Aorta (tissue), 5 donors: Measurements from ENCODE around the gene SAG. TPM values are rescaled to one million over a fixed set of nuclear protein-coding genes. Genes with fewer than 3 reads are reported as not detected.
"Not testable (repeated sequence)": the region's sequence is repeated elsewhere in the genome, so short reads cannot be mapped to it uniquely, and the experiment has no call there.

Experiments
- ATAC-seq: fragments of 200-7000 bp; cut with Tn5 transposase; one replicate; pipeline ENCODE4 v1.9.1; 2022; ENCODE audit warnings: moderate library complexity; ENCODE audit not compliant: low FRiP score
- DNase-seq, 2 donors: peaks; one replicate each; pipeline ENCODE4 v3.0.0-alpha.2; 2020
- H3K27ac ChIP-seq, 2 donors: one replicate each; pipeline ENCODE4 v1.5.1; 2013; ENCODE audit warnings: low read length in 2 of 2, mild to moderate bottlenecking in 2 of 2, moderate library complexity in 2 of 2, control low read depth in 1 of 2, inconsistent platforms in 1 of 2, low read depth in 1 of 2
- H3K27me3 ChIP-seq, 2 donors: one replicate each; pipeline ENCODE4 v1.6.1; 2013; ENCODE audit warnings: control low read depth in 1 of 2, low read length in 1 of 2, mild to moderate bottlenecking in 1 of 2, moderate library complexity in 1 of 2; ENCODE audit not compliant: insufficient read depth in 2 of 2, control insufficient read depth in 1 of 2
- H3K36me3 ChIP-seq, 2 donors: one replicate each; pipeline ENCODE4 v1.6.1; 2013; ENCODE audit warnings: control low read depth in 1 of 2, low read length in 1 of 2, mild to moderate bottlenecking in 1 of 2; ENCODE audit not compliant: insufficient read depth in 2 of 2, control insufficient read depth in 1 of 2
- H3K4me1 ChIP-seq, 2 donors: one replicate each; pipeline ENCODE4 v1.6.1; 2013; ENCODE audit warnings: low read length in 2 of 2, control low read depth in 1 of 2, mild to moderate bottlenecking in 1 of 2, moderate library complexity in 1 of 2; ENCODE audit not compliant: insufficient read depth in 2 of 2, control insufficient read depth in 1 of 2
- H3K4me3 ChIP-seq, 2 donors: one replicate each; pipeline ENCODE4 v1.5.1; 2013; ENCODE audit warnings: low read length in 2 of 2, control low read depth in 1 of 2, mild to moderate bottlenecking in 1 of 2
- H3K9me3 ChIP-seq: one replicate; pipeline ENCODE4 v1.6.1; 2013; ENCODE audit warnings: mild to moderate bottlenecking, low read length; ENCODE audit not compliant: control insufficient read depth
- WGBS, 2 donors: extraction: QIAGEN DNeasy Blood & Tissue Kit; methylation state at CpG; one replicate each; pipeline ENCODE4 v1.1.7; 2013; 5-methylcytosine and 5-hydroxymethylcytosine counted together
- intact Hi-C, 2 donors: fragments of 100-400 bp; cut with DNase I; formaldehyde crosslinking; loops; one replicate each; pipeline versions ENCODE4 v1.14.2 to v1.15.0; 2022
- polyA plus RNA-seq, 2 donors: library from polyadenylated mRNA; stranded (reverse); fragments of 200-250 nt; gene quantifications; one replicate each; pipeline ENCODE4 v1.2.3, GENCODE V29; 2013
- total RNA-seq, 2 donors: library from RNA; stranded (reverse); fragmentation: NEBNext Ultra II Directional; extraction: Animal tissue kit (Norgen Biotek cat#: 25700); gene quantifications; one replicate each; pipeline ENCODE4 v1.2.1, GENCODE V29; 2021
- donor health status: healthy with polysubstance abuse.
- donor health status: Bipolar disorder and iron deficiency.
- donor health status: DM: no; HTN: no; CAD: no.
- donor health status: DM: no; HTN: no; CAD: no.
- donor health status: DM: yes; HTN: yes; CAD: no.

The SAG gene
- total and polyA plus RNA-seq, 4 donors, result not detected

GRCh38 chr2:233368756-233369155 lies 61.1 kb downstream of the SAG start:
- Histone ChIP-seq H3K4me3 (no peak overlapping the region), H3K27ac (no peak overlapping the region), H3K27me3 (no peaks in the 10 kb centered on the region), H3K9me3 (no peaks in the 10 kb centered on the region), H3K36me3 (no peaks in the 10 kb centered on the region), H3K4me1 (peaks cover 0 to 7% of the 10 kb centered on the region in 2 donors)
- WGBS, 2 donors, result 15 to 17% methylated on average over 5 of the region's 5 CpGs
- DNase-seq, result no peak
- intact Hi-C loops, result no loop called here
- ATAC-seq, result no peak

- intact Hi-C loops, result no loop called here
- no peak overlapping the region for H3K27ac ChIP-seq
- WGBS, 2 donors, result 34% methylated on average over 8 of the region's 8 CpGs
These were observed 61.8 kb downstream of the SAG start for GRCh38 chr2:233369462-233369861.

GRCh38 chr2:233369897-233370685 lies 62.5 kb downstream of the SAG start:
- Histone ChIP-seq H3K27ac (no peak overlapping the region), H3K27me3 (no peaks in the 10 kb centered on the region), H3K9me3 (no peaks in the 10 kb centered on the region), H3K36me3 (no peaks in the 10 kb centered on the region), H3K4me3 (no peak overlapping the region), H3K4me1 (peaks cover 0 to 7% of the 10 kb centered on the region in 2 donors)
- no peak for DNase-seq
- intact Hi-C loops, result no loop called here
- no peak for ATAC-seq
- 85 to 88% methylated on average over 9 of the region's 9 CpGs for WGBS, 2 donors

More at GRCh38 chr2:233369462-233369861, 61.8 kb downstream of the SAG start:
- Histone ChIP-seq H3K9me3 (no peaks in the 10 kb centered on the region), H3K4me3 (no peak overlapping the region), H3K36me3 (no peaks in the 10 kb centered on the region), H3K27me3 (no peaks in the 10 kb centered on the region), H3K4me1 (peaks cover 0 to 7% of the 10 kb centered on the region in 2 donors)
- DNase-seq, result no peak
- ATAC-seq, result no peak

GRCh38 chr2:233371641-233372040 lies 64.0 kb downstream of the SAG start:
- Histone ChIP-seq H3K27ac (no peak overlapping the region), H3K4me3 (no peak overlapping the region), H3K9me3 (no peaks in the 10 kb centered on the region), H3K4me1 (peaks cover 0 to 7% of the 10 kb centered on the region in 2 donors), H3K36me3 (no peaks in the 10 kb centered on the region), H3K27me3 (no peaks in the 10 kb centered on the region)
- ATAC-seq (no peak), DNase-seq (no peak)
- WGBS, 2 donors, result 79 to 82% methylated on average over 2 of the region's 2 CpGs
- intact Hi-C loops, result no loop called here

- Histone ChIP-seq H3K4me1 (peaks cover 0 to 7% of the 10 kb centered on the region in 2 donors), H3K27me3 (no peaks in the 10 kb centered on the region), H3K9me3 (no peaks in the 10 kb centered on the region), H3K36me3 (no peaks in the 10 kb centered on the region), H3K27ac (peak overlapping the region in 1 of 2 donors; percentile 30), H3K4me3 (no peak overlapping the region)
- ATAC-seq (no peak), DNase-seq (no peak)
- 57 to 66% methylated on average over 8 of the region's 8 CpGs for WGBS, 2 donors
- intact Hi-C loops, result no loop called here
These were observed 65.2 kb downstream of the SAG start for GRCh38 chr2:233372855-233373254.

- ATAC-seq (no peak), DNase-seq (no peak)
- no peaks in the 10 kb centered on the region for H3K27me3 ChIP-seq
- WGBS, 2 donors, result 73 to 77% methylated on average over 5 of the region's 5 CpGs
- H3K36me3 ChIP-seq, result no peaks in the 10 kb centered on the region
- H3K4me1 ChIP-seq, result peaks cover 0 to 7% of the 10 kb centered on the region in 2 donors
- peak overlapping the region in 1 of 2 donors; percentile 30 for H3K27ac ChIP-seq
- no peaks in the 10 kb centered on the region for H3K9me3 ChIP-seq
- H3K4me3 ChIP-seq, result no peak overlapping the region
- intact Hi-C loops, result no loop called here
These were observed 65.7 kb downstream of the SAG start for GRCh38 chr2:233373316-233373715.

- H3K27me3 ChIP-seq, H3K4me3 ChIP-seq, H3K36me3 ChIP-seq, H3K4me1 ChIP-seq, H3K9me3 ChIP-seq, H3K27ac ChIP-seq, DNase-seq, ATAC-seq, intact Hi-C loops: not testable (repeated sequence)
- 92 to 93% methylated on average over 11 of the region's 11 CpGs for WGBS, 2 donors
These were observed 67.2 kb downstream of the SAG start for GRCh38 chr2:233374776-233375175.

- Histone ChIP-seq H3K36me3 (no peaks in the 10 kb centered on the region), H3K4me3 (no peak overlapping the region), H3K27me3 (no peaks in the 10 kb centered on the region), H3K9me3 (no peaks in the 10 kb centered on the region), H3K4me1 (no peaks in the 10 kb centered on the region), H3K27ac (no peak overlapping the region)
- 77 to 86% methylated on average over 10 of the region's 10 CpGs for WGBS, 2 donors
- intact Hi-C loops, result no loop called here
- ATAC-seq (no peak), DNase-seq (no peak)
These were observed 68.1 kb downstream of the SAG start for GRCh38 chr2:233375490-233376314.
